RWPE2 (cell line): ENCODE results near the gene MTUS2.

Experiments
- ATAC-seq: fragments of 200-7000 bp; cut with Tn5 transposase; 3 replicates; pipeline ENCODE4 v1.9.1; 2021; ENCODE audit warnings: low read depth
- DNase-seq: peaks from one replicate; pipeline ENCODE4 v3.0.0-alpha.2; 2020; ENCODE audit warnings: low spot score
- H3K27ac ChIP-seq: fragments of 450-650 bp; 2 replicates; pipeline ENCODE4 v1.5.1; 2017; ENCODE audit warnings: mild to moderate bottlenecking; ENCODE audit not compliant: poor library complexity, severe bottlenecking
- H3K27me3 ChIP-seq: fragments of 250-450 bp; sonication (Bioruptor Pico); 2 replicates; pipeline ENCODE4 v1.5.1; 2021; ENCODE audit warnings: mild to moderate bottlenecking, moderate library complexity; ENCODE audit not compliant: insufficient read depth, poor library complexity, severe bottlenecking
- H3K36me3 ChIP-seq: fragments of 250-450 bp; sonication (Bioruptor Pico); 2 replicates; pipeline ENCODE4 v1.5.1; 2020; ENCODE audit warnings: low read depth, mild to moderate bottlenecking, moderate library complexity
- H3K4me1 ChIP-seq: fragments of 250-450 bp; sonication (Bioruptor Pico); 2 replicates; pipeline ENCODE4 v1.5.1; 2021; ENCODE audit warnings: mild to moderate bottlenecking, moderate library complexity; ENCODE audit not compliant: insufficient read depth, poor library complexity, severe bottlenecking
- H3K4me3 ChIP-seq: fragments of 250-450 bp; sonication (Bioruptor Pico); 2 replicates; pipeline ENCODE4 v1.5.1; 2021; ENCODE audit warnings: mild to moderate bottlenecking, moderate library complexity; ENCODE audit not compliant: severe bottlenecking
- H3K9me3 ChIP-seq: fragments of 250-450 bp; sonication (Bioruptor Pico); 2 replicates; pipeline ENCODE4 v1.5.1; 2021; ENCODE audit warnings: mild to moderate bottlenecking, moderate library complexity; ENCODE audit not compliant: severe bottlenecking
- TF ChIP-seq, protein P1 (sequence below): fragments of 450-650 bp; IDR thresholded peaks from one replicate; pipeline ENCODE4 v1.5.1; 2017; ENCODE audit warnings: mild to moderate bottlenecking, moderate library complexity; ENCODE audit not compliant: poor library complexity, severe bottlenecking

Gene MTUS2

DNA sequence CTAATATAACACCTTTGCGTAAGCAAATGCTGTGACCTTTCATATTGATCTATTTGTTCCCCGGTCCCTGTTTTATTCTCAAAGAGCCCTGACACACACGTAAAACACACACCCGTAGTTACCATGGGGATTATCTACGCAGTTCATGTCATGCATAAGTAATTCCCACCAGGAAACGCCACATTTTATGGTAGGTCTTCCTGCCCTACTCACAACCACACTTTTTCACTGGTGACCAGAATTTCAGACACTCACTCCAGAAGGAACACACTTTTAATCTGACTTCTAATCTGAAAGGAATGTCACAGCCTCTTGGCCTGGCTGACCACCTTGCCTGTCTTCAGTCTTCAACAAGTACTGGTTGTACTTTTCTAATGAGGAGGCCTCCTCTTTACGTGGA is 728.6 kb downstream of the MTUS2 start:
- H3K4me1 ChIP-seq, result no peaks in the 10 kb centered on the region
- peaks cover 80% of the 10 kb centered on the region for H3K36me3 ChIP-seq
- H3K9me3 ChIP-seq, result no peaks in the 10 kb centered on the region
- no peaks in the 10 kb centered on the region for H3K27me3 ChIP-seq
- DNase-seq (no peak), ATAC-seq (no peak)
- TF ChIP-seq, protein P1, sequence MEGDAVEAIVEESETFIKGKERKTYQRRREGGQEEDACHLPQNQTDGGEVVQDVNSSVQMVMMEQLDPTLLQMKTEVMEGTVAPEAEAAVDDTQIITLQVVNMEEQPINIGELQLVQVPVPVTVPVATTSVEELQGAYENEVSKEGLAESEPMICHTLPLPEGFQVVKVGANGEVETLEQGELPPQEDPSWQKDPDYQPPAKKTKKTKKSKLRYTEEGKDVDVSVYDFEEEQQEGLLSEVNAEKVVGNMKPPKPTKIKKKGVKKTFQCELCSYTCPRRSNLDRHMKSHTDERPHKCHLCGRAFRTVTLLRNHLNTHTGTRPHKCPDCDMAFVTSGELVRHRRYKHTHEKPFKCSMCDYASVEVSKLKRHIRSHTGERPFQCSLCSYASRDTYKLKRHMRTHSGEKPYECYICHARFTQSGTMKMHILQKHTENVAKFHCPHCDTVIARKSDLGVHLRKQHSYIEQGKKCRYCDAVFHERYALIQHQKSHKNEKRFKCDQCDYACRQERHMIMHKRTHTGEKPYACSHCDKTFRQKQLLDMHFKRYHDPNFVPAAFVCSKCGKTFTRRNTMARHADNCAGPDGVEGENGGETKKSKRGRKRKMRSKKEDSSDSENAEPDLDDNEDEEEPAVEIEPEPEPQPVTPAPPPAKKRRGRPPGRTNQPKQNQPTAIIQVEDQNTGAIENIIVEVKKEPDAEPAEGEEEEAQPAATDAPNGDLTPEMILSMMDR, result no peak
- H3K27ac ChIP-seq, result no peak overlapping the region
- no peak overlapping the region for H3K4me3 ChIP-seq

DNA sequence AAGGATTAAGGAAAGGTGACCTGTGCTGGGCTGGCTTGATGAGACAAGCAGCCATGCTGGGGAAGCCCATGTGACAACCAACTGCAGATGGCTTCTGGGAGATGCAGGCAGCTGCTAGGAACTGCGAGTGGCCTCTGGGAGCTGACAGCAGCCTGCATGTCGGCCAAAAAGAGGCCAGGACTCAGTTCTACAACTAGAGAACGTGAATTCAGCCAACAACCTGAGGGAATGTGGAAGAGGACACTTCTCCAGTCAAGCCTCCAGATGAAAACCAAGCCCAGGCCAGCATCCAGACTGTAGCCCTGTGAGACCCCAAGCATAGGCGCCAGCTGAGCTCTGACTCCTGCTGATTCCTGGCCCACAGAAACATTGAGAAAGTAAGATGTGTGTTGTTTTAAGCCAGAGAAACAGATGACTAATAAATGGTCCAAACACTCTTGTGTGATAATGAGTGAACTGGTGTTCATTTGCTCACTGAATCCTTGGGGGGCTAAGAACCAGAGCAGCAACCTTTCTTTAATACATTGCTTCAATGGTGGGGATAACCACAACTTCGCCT is 730.4 kb downstream of the MTUS2 start:
- no peak for ATAC-seq
- H3K9me3 ChIP-seq, result no peaks in the 10 kb centered on the region
- no peaks in the 10 kb centered on the region for H3K4me1 ChIP-seq
- H3K36me3 ChIP-seq, result peaks cover 89% of the 10 kb centered on the region
- H3K27me3 ChIP-seq, result no peaks in the 10 kb centered on the region
- TF ChIP-seq, protein P1, result no peak
- H3K4me3 ChIP-seq, result no peak overlapping the region
- no peak overlapping the region for H3K27ac ChIP-seq
- DNase-seq, result no peak

DNA sequence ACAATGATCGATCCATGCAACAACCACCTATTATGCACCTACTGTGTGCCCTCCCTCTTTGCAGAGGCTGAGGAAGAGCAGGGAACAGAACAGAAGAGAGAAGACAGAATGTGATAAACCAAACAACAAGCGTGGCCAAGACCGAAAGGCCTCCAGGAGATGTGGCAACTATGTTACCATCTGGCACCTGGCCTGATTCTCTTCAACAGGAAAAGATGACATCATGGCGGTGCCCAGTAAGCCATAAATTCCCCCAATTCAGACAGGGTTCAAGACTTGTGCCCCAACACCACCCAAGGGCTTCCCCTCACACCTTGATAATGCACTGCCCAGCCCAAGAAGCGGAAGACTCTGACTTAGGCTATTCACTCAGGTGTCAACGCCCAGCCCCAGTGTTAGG is 731.1 kb downstream of the MTUS2 start:
- DNase-seq (no peak), ATAC-seq (no peak)
- Histone ChIP-seq H3K27me3 (no peaks in the 10 kb centered on the region), H3K27ac (no peak overlapping the region), H3K4me3 (no peak overlapping the region), H3K4me1 (no peaks in the 10 kb centered on the region), H3K36me3 (peaks cover 87% of the 10 kb centered on the region), H3K9me3 (no peaks in the 10 kb centered on the region)
- TF ChIP-seq, protein P1, result no peak
